OCI-LY3 (cell line): ENCODE results near the gene TRDN.
"Not testable (repeated sequence)": the region's sequence is repeated elsewhere in the genome, so short reads cannot be mapped to it uniquely, and the experiment has no call there.

Experiments
- H2AFZ ChIP-seq: fragments of 200-600, 300-600 bp; shearing (Covaris generic); 2 replicates; pipeline ENCODE4 v1.6.0; 2014; ENCODE audit warnings: antibody characterized with exemption, low read depth, low read length
- H3K27ac ChIP-seq: fragments of 200-600, 300-600 bp; sonication (generic); 2 replicates; pipeline ENCODE4 v1.5.1; 2014; ENCODE audit warnings: mild to moderate bottlenecking, low read length, moderate library complexity, mixed read lengths
- H3K27me3 ChIP-seq: fragments of 200-600, 300-600 bp; sonication (generic); 2 replicates; pipeline ENCODE4 v1.6.1; 2014; ENCODE audit warnings: low read depth, low read length, mixed read lengths
- H3K36me3 ChIP-seq: fragments of 200-600, 300-600 bp; sonication (generic); replicated peaks from 2 replicates; pipeline ENCODE3; 2014; ENCODE audit warnings: low read depth, low read length, mixed read lengths
- H3K4me1 ChIP-seq: fragments of 300-600, 200-600 bp; sonication (generic); 2 replicates; pipeline ENCODE4 v1.6.1; 2014; ENCODE audit warnings: low read length, mixed read lengths
- H3K4me2 ChIP-seq: fragments of 200-600, 300-600 bp; sonication (generic); 2 replicates; pipeline ENCODE4 v1.6.1; 2014; ENCODE audit warnings: low read length, mixed read lengths
- H3K4me3 ChIP-seq: fragments of 300-600, 200-600 bp; sonication (generic); 2 replicates; pipeline ENCODE4 v1.5.1; 2014; ENCODE audit warnings: antibody characterized with exemption, mild to moderate bottlenecking, low read length, moderate library complexity
- H3K79me2 ChIP-seq: fragments of 300-600, 200-600 bp; shearing (Covaris generic); 2 replicates; pipeline ENCODE4 v1.6.1; 2014; ENCODE audit warnings: mild to moderate bottlenecking, low read length, mixed read lengths
- H3K9ac ChIP-seq: fragments of 300-600, 200-600 bp; shearing (Covaris generic); 2 replicates; pipeline ENCODE4 v1.6.0; 2014; ENCODE audit warnings: mild to moderate bottlenecking, low read length, moderate library complexity
- H3K9me3 ChIP-seq: fragments of 200-600, 300-600 bp; shearing (Covaris generic); 2 replicates; pipeline ENCODE4 v1.6.1; 2014; ENCODE audit warnings: low read length, mixed read lengths; ENCODE audit not compliant: insufficient read depth
- H4K20me1 ChIP-seq: fragments of 200-600, 300-600 bp; sonication (generic); 2 replicates; pipeline ENCODE4 v1.6.1; 2016; ENCODE audit warnings: low read length, mixed read lengths; ENCODE audit not compliant: insufficient read depth
- CTCF ChIP-seq: fragments of 200-600, 300-600 bp; sonication (generic); IDR thresholded peaks from 2 replicates; pipeline ENCODE4 v1.5.1; 2014; ENCODE audit warnings: antibody characterized with exemption, low read length, low read depth
- EZH2phosphoT487 ChIP-seq: fragments of 200-600 bp; shearing (Covaris generic); IDR thresholded peaks from 2 replicates; pipeline ENCODE4 v1.6.1; 2018; ENCODE audit warnings: antibody characterized with exemption, mixed run types, low read depth

TRDN gene

DNA sequence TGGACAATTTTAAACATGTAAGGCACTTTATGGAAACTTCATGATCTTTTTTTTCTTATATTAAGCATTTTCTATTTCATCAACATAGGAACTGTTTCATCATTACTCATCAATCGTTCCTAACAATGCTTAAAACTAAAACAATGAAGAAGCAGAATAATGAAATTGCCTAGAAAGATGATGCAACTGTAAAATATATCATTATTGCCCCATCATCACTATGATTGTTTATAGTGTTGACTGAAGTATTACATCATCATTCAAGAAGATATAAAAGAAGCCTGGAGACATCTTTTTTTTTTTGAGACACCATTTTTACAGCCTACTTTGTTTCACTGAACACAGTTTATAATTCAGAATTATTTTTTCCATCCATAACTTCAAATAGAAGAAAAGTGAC is 147.2 kb downstream of the TRDN start:
- H3K27me3 ChIP-seq = no peaks in the 10 kb centered on the region
- H3K4me1 ChIP-seq = no peaks in the 10 kb centered on the region
- no peaks in the 10 kb centered on the region for H3K79me2 ChIP-seq
- TF ChIP-seq EZH2phosphoT487 (no peak), CTCF (no peak)
- H3K4me2 ChIP-seq = no peak overlapping the region
- H3K36me3 ChIP-seq = no peaks in the 10 kb centered on the region
- no peak overlapping the region for H3K27ac ChIP-seq
- no peak overlapping the region for H2AFZ ChIP-seq
- no peak overlapping the region for H3K4me3 ChIP-seq
- no peaks in the 10 kb centered on the region for H4K20me1 ChIP-seq
- no peaks in the 10 kb centered on the region for H3K9me3 ChIP-seq
- no peak overlapping the region for H3K9ac ChIP-seq

DNA sequence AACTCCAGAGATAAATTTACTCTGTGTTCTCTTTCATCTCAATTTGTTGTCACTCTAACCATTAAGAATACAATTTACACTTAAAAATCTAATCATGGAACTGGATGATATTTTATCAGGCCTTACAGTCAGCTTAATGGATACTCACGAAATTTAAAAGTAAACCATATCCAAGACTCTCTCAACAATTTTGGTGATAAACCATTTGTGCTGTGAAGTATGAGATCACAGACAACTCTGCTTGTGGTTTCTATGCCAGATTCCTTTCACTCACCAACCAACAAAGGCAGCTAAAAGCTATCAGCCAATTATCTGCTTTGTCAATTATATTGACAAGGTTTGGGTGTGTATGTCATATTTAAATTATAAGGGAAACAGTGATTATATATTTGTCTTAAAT is 155.8 kb downstream of the TRDN start:
- Histone ChIP-seq H3K4me1 (no peaks in the 10 kb centered on the region), H3K9me3 (no peaks in the 10 kb centered on the region), H4K20me1 (no peaks in the 10 kb centered on the region), H2AFZ (no peak overlapping the region), H3K9ac (no peak overlapping the region), H3K36me3 (no peaks in the 10 kb centered on the region), H3K4me3 (no peak overlapping the region), H3K79me2 (no peaks in the 10 kb centered on the region), H3K27ac (no peak overlapping the region), H3K4me2 (no peak overlapping the region), H3K27me3 (no peaks in the 10 kb centered on the region)
- TF ChIP-seq CTCF (no peak), EZH2phosphoT487 (no peak)

GRCh38 chr6:123472025-123472702 is 164.6 kb downstream of the TRDN start:
- not testable (repeated sequence) for H3K27me3 ChIP-seq, H3K36me3 ChIP-seq, H3K9me3 ChIP-seq, H4K20me1 ChIP-seq, H3K9ac ChIP-seq, H2AFZ ChIP-seq, H3K79me2 ChIP-seq, H3K4me2 ChIP-seq, H3K27ac ChIP-seq, H3K4me3 ChIP-seq, H3K4me1 ChIP-seq

DNA sequence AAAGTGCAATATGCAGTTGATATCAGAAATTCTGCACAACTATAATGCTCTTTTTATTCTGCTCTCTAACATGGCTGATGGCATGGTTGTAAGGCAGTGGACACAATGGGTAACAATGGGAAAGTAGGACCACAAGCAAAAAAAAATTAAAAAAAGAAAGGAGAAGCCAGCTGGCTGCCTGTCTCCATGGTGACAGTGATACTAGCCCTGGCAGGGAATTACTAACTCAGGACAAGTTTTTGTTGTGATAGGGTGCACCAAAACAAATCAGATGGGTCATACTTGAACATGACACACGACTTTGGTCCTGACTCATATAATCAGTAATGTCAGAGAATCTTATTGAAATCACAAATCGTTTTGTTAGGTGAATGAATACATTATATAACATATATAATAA is 169.4 kb downstream of the TRDN start:
- Histone ChIP-seq H3K36me3 (no peaks in the 10 kb centered on the region), H3K4me3 (no peak overlapping the region), H4K20me1 (no peaks in the 10 kb centered on the region), H3K27me3 (no peaks in the 10 kb centered on the region), H3K79me2 (no peaks in the 10 kb centered on the region), H2AFZ (no peak overlapping the region), H3K4me1 (no peaks in the 10 kb centered on the region), H3K27ac (no peak overlapping the region), H3K4me2 (no peak overlapping the region), H3K9me3 (no peaks in the 10 kb centered on the region), H3K9ac (no peak overlapping the region)
- TF ChIP-seq EZH2phosphoT487 = no peak
- no peak for TF ChIP-seq CTCF
